ENCODE data around the gene NRG3.
"Not testable (repeated sequence)": the region's sequence is repeated elsewhere in the genome, so short reads cannot be mapped to it uniquely, and the experiment has no call there.

NRG3 gene

DNA sequence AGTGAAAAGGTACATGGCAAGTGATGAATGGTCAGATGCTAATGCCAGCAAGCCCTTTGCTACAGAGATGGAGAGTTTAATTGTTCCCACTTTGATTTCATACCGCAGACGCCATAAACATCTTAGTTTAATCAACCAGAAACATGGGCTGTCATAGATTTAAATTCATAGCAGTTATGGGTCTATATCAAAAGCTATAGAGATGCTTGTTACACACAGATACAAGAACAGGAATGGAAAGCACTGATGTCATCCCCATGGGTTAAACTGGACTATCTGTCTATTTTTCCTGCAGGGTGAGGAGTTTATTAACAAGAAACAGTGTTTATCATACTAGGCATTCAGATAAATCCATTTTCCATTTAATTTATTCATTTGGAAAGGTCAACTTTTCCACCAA, 409.2 kb downstream of the NRG3 start:
- no peak for DNase-seq (ENCODE audit: low spot score)

DNA sequence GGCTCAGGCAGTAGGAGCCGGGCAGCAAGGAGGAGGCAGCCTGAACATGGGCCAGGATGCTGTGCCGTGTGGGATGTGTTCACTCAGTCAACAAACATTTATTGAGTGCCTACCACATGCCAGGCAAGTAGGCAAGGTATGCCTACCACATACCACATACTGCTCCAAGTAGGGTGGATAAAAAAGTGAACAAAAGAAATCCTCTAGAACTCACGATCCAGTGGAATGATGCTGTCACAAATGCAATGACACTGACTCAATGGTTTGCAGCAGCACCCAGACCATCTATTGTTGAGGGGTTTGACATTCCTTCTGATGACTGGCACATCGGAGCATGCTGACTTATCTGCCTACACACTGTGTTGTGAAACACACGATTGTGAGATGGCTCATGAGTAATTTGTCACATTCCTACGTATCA, 413.5 kb downstream of the NRG3 start:
- DNase-seq (ENCODE audit: low spot score) = no peak

DNA sequence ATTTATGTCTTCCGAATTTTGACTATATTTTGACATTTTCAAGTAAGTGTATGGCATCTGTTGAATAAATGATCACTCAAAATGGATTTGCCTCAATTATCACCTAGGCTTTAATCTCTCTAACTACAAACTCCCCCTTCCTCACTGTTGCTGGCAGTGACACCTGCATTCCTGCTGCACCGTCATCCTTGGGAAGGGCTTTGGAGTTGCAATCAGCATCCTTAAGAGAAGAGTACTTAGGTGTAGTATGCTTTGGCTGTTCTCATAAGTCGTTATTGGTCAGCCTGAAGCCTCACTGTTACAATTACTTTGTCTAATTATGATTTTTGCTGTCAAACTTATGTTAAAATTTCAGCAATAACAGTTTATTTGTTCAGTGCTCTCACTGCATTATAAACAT, 415.0 kb downstream of the NRG3 start:
- DNase-seq (ENCODE audit: low spot score) = no peak

DNA sequence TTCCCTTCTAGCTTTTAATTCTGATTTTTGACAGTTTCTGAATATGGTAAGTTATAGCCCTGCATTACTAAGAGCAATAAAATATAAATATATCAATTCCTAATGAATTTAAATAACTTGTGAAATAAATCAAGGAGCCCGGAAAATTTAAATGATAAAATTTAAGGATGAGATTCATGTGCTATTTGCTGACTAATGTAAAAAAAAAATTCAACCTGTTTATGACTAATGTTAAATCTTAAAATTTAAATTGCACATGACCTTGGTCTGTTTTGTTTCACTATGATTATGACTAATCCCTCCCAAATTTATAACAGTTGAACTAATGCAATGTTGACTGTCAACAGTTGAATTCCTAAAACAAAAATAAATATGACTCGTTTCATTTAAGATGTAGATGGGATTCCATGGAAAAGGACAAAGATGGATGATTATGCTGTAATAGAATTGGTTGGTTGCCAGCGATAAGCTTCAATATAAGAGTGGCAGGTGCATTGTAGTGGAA, 419.9 kb downstream of the NRG3 start:
- no peak for DNase-seq (ENCODE audit: low spot score)

DNA sequence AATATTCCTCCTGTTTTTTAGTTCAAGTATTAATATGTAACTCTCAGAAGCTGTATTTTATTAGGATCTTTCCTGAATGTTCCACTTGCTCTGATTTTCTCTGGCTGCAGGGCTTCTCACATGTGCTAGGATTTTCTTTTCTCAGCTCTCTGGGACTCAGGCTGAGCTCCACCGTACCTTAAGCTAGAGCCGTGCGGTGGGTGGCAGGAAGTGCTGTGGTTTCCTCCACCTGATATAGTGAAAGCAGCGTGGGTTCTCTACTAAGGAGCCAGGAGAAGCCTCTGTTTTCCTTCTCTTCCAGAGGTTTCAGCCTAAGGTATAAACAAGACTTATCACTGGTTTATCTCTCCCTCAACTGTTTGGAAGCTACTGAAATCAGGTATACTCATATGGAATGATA, 433.6 kb downstream of the NRG3 start:
- DNase-seq (ENCODE audit: low spot score) = no peak

DNA sequence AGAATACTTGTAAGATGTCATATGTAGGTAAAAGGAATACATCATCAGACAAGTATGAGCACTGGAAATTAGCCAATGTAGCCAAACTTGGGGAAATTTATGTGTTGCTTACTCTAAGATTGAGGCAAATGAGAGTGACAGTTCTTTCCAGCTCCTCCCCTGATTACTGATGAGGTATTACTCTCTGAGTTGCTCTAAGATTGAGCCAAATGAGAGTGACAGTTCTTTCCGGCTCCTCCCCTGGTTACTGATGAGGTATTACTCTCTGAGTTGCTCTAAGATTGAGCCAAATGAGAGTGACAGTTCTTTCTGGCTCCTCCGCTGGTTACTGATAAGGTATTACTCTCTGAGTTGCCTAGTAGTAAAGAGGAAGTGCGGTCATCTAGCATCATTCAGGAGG, 435.8 kb downstream of the NRG3 start:
- DNase-seq (ENCODE audit: low spot score) = no peak

DNA sequence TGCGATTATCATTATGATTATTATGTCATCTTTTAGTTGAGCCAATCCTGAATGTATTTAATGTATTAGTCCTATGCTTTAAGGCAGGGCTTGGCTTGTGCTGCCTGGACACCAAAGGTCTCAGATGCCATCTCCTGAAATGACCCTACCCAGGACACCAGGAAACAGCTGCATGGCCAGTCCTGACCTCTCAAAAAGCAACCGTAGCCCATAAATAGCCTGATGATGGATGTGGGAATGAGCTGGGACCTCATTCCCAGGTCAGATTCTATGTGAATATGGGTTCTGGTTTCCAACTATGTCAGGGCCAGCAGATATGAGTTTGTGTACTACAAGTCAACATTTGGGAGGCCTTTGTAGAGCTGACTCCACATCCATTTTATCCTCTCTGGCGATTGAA, 438.4 kb downstream of the NRG3 start:
- DNase-seq (ENCODE audit: low spot score) = no peak

DNA sequence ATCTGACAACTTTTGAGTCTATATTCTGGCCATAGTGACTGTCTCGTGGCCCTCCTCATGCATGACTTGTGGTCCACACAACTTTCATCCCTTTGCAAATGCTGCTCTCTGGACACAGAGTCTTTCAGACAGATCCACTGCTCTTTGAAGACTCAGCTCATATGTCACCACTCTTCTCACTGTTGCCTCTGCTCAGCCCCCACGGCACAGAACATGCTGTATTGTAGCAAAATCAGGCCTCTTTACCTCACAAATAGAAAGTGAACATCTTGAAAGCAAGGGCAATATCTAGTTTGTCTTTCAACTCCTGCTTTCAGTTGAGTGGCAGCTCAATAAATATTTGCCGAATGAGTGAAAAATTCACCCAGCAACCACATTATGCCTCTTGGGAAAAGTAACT, 443.5 kb downstream of the NRG3 start:
- no peak for DNase-seq (ENCODE audit: low spot score)

DNA sequence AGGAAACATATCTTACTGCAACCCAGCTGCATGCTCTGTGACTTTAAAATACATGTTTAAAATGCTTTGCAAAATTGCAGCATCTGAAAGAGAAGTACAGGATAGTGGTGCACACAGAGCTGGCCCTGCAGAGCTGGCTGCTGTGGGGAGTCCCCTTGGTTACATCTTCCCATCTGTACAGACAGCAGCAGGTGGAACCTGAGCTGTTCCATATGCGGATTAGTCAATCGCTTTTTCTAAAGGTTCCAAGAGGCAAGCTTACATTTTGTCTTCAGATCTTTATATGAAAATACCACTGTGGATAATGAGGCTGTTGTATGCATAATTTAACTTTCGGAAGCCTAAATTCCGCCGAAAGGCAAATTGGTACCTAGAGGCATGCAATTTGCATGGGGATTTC, 444.1 kb downstream of the NRG3 start:
- no peak for DNase-seq (ENCODE audit: low spot score)

DNA sequence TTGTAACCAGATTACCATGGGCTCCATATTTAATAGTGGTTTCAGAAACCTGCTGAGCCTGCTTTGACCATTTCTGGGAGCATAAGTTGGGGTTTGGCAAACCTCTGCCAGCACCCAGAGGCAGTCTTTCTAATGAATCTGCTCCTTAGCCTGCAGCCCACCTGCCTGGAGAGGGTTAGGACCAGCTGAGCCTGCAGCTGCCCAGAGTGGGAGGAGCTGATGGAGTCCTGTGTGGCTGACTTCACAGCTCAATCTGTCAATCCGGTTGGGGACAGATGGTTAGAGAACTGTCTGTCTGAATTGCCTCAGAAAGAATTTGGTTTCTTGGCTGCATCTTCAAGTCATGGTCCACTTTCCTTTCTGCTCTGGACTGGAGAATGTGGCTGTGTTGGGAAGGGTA, 444.6 kb downstream of the NRG3 start:
- DNase-seq (ENCODE audit: low spot score) = peak; percentile 55

DNA sequence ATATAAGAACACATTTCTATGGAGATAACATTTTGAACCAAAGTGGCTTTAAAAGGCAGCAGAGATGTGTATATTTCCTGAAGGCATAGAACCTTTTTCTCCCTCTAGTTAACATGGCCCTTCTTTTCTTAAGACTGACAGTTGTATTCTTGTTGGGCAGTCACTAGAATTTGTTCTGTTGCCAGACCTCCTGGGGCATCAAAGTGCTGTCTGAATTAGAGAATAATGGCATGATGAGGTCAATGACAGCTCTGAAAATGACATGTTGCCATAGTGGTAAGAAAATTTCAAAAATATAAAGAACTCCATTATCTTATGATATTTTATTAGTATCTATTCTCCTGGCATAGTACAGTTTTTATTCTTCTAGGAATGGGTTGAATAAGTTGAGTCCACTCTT, 446.7 kb downstream of the NRG3 start:
- DNase-seq (ENCODE audit: low spot score) = no peak

DNA sequence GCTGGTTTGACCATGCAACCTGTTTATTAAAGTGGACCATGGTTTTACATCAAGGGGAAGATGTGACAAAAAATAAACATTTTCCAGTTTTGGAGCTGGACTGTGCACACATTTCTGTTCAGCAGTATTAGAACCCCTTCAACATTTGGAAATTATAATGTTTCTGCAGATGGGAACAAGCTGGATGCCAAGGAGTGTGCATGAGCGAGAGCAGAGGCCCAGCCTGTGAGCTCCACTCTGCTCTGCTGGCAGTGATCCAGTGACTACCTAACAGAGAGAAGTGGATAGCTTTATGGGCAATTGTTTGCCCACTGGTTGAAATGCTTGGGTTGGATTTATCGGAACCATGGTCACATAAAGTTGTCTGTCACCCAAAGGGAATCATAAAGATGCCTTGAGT, 456.7 kb downstream of the NRG3 start:
- DNase-seq (ENCODE audit: low spot score) = no peak

DNA sequence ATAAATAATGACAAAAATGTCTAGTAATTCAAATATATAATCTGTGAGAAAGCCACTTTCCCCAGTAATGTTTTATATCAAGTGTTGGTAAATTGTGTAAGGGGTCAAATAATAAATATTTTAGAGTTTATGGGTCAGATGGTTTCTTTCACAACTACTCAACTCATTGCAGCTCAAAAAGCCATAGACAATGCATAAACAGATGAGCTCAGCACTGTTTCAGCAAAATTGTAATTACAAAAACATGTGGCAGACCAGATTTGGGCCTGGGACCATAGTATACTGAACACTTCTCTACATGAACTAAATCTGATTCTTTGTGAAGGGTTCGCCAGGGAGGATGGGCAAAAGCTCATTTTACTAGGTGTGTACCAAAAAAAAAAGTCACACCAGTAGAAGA, 460.8 kb downstream of the NRG3 start:
- no peak for DNase-seq (ENCODE audit: low spot score)

DNA sequence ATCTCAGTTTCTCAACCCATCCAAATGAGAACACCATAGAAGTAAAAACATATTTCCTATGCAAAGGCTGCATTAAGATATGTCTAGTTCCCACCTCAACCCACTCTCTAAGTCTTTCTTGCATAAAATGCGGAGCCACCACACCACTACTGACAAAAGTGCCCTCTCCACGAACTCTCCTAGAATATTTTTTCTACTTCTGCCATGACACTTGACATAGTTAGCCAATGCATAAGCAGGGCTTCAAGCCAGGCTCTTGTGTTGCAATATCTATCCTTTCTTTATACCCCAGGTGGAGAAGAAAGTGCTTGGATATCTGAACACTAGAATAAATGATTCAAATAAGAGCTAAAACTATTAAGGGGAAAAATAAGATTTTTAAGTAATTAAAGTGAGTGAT, 465.2 kb downstream of the NRG3 start:
- no peak for DNase-seq (ENCODE audit: low spot score)

DNA sequence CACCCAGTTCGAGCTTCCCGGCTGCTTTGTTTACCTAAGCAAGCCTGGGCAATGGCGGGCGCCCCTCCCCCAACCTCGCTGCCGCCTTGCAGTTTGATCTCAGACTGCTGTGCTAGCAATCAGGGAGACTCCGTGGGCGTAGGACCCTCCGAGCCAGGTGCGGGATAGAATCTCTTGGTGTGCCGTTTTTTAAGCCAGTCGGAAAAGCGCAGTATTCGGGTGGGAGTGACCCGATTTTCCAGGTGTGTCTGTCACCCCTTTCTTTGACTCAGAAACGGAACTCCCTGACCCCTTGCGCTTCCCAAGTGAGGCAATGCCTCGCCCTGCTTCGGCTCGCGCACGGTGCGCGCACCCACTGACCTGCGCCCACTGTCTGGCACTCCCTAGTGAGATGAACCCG, 474.6 kb downstream of the NRG3 start:
- not testable (repeated sequence) for DNase-seq (ENCODE audit: low spot score)

DNA sequence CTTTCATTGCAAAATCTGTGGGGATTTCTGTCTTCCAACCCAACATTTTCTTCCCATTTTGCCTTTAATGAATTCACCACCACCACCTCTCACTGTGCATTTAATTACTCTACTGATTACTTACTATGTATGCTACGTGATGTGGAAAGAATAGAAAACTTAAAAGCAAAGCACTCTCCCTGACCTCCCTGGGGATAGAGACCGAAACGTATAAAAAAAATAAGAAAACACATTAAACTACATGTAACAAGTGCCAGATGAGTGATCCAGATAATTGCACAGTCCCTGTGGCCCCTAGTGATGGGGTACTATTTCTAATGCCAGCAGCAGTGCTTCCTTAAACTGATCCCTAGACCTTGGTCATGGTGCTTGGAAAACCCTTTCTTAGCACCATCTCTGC, 478.4 kb downstream of the NRG3 start:
- DNase-seq (ENCODE audit: low spot score) = no peak

DNA sequence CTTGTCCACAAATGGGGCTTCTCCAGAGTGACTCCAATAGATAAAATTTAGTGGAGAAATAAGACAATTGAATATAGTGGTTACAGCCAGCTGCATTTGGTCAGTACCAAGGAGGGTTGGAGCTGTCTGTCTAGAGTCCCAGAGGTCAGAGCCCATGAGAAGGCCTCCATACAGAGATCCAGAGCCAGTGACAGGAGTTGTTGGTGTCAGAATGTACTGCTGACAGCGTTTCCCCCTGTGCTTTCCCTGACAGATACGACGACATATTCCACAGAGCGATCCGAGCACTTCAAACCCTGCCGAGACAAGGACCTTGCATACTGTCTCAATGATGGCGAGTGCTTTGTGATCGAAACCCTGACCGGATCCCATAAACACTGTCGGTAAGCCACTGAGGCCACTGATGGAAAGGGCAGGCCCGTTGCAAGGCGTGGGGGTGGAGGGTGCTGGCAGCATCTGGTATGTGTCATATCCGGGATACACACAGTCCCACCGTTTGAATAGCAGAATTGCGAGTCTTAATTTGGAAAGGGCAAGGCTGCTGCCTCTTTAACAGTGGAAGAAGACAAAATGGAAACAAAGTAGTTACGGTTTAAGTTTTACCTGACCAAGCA, 483.6 kb downstream of the NRG3 start:
- no peak for DNase-seq (ENCODE audit: low spot score)

DNA sequence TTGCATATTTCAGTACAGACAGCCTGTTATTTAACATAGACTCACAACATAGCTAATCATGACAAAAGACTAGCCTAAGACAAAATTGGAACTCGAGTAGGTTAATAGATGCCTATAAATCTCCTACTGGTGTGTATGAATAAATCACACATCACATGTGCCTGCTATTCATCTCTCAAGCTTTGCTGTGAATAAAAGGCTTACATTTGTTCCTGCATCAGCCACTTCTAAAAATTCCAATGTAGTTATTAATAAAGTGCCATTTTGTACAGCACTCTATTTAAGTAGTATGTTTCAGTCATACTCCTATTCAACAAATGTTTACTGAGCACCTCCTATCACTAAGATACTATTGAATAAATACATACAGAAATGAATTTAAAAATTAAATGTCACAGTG, 486.3 kb downstream of the NRG3 start:
- DNase-seq (ENCODE audit: low spot score) = no peak

DNA sequence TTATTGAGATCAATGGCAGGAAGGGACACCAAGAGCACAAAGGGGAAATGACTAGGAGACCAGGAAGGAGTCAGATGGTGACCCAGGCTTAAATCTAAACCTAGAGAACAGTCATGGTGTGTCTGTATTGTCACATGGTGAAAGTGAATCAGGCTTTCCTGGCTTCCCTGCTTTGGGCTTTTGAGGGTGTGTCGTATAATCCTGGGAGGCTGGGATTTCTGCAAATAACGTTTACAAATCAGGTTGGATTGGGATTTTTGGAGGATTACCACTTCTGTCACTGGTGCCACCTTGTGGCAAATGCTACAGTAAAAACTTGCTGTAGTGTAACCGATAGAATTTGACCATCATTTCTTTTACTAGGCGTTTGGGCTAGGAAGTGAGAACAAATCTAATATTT, 502.6 kb downstream of the NRG3 start:
- no peak for DNase-seq (ENCODE audit: low spot score)

DNA sequence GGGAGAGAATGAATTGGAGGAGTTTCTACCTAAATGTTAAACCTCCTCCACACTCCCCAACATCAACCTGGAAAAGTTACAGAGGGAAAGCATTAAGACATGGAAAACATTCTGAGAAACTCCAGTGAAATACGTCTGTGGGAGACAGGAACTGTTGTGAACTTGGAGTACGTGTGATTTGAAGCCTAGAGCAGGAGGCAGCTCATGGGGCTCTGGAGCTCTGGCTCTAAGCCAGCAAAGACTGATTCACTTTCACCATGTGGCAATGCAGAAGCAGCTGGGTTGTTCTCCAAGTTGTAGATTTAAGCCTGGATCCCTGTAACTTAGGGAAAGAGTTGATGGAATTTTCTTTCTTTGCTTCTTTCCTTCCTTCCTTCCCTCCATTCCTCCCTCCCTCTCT, 503.2 kb downstream of the NRG3 start:
- no peak for DNase-seq (ENCODE audit: low spot score)

DNA sequence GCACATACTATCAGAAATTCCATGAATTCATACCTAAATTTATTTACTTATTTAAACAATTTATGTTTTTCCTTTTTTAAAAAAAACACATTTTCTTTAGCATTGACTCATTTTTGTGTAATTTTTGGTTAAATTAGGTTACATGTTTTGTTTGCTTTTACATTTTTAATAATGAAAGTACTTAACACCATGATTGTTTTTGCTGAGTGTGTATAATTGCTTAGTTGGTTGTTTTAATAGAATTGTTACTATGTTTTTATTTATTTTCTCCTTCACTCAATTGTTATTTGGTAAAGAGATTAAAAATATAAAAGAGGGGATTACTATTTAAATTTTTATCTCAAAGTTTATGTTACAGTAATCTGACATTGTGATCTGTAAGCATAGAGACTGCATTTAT, 508.4 kb downstream of the NRG3 start:
- no peak for DNase-seq (ENCODE audit: low spot score)

DNA sequence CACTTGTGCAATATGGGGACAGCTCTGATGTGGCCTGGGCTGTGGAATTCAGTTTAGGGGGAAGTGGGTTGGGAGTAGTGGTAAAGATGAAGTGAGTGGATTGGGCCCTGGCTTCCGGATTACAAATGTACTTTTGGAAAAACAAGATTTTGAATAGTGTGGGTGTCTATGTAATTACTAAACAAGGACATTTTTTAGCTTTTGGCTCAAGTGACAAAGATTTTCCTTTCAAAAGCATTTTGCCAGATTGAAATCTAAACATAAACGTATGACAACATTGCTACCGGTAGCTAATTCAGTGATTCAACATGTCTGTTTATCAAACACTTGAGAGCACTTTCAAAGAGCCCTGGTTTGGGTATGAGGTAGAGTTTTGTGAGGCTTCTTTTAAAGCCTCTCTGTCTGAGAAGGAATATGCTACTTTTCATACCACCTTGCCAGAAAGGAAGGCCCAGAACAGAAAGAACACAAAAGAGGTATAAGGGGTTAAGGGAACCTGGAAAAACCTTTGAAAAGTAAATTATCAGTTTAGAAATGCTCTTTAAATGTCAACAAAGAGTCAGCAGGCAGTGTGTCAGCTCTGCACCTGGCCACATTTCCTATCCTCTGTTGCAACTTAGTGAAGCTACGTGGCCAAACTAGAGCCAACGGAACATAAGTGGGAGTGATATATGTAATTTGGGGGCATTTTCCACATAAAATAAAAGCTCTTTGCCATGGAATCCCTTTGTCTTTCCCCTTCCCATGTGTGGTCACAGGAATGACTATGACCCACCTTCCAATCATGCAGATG, 516.1 kb downstream of the NRG3 start:
- no peak for DNase-seq (ENCODE audit: low spot score)

DNA sequence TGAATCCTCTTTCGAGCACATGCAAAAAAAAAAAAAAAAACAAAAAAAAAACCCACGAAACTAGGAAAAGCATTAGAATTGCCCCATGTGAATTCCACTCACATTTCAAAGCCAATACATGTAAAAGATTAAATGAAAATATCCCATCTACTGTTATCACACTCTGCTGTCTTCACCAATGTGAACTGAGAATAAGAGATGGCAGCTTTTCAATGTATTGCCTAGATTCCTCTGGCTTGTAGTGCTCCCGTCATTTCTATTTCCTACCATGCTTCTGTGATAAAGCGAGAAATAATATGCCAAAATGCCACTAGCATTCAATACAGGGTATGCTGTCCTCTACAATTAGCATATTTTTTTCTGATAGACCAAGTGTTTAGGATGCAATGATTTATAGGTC, 517.0 kb downstream of the NRG3 start:
- no peak for DNase-seq (ENCODE audit: low spot score)

DNA sequence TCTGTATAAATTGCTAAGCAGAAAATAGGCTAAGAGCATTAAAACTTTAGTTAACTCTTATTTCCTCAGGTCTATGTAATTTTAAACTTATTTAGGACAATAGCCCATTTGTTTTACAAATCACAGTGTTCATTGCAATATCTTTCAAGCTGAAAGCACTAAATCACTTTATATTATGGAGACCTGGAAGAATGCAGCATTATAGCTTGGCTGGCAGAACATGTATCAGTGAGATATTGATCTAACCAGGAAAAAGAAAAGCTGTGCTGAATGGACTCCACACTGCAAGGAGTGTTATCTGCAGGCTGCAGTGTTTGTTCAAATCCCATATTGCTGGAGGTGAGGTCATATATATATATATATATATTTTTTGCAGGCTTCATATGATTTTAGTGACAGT, 517.5 kb downstream of the NRG3 start:
- DNase-seq (ENCODE audit: low spot score) = no peak
